Suprapubic skin (tissue), 4 donors: Measurements from ENCODE around the gene SEMA3A. TPM values are rescaled to one million over a fixed set of nuclear protein-coding genes. Genes with fewer than 3 reads are reported as not detected.

Experiments
- DNase-seq, 2 donors: peaks; one replicate each; pipeline ENCODE4 v3.0.0-alpha.2; 2019; ENCODE audit warnings: low spot score in 2 of 2
- H3K27ac ChIP-seq: fragments of 200-600 bp; sonication (generic); one replicate; pipeline ENCODE4 v1.5.1; 2019
- H3K27me3 ChIP-seq: fragments of 200-600 bp; sonication (generic); one replicate; pipeline ENCODE4 v1.5.1; 2019
- H3K36me3 ChIP-seq: fragments of 200-600 bp; sonication (generic); one replicate; pipeline ENCODE4 v1.5.1; 2019
- H3K4me1 ChIP-seq: fragments of 200-600 bp; sonication (generic); one replicate; pipeline ENCODE4 v1.5.1; 2019
- H3K4me3 ChIP-seq: fragments of 200-600 bp; sonication (generic); one replicate; pipeline ENCODE4 v1.5.1; 2019; ENCODE audit warnings: mild to moderate bottlenecking
- H3K9me3 ChIP-seq: fragments of 200-600 bp; sonication (generic); one replicate; pipeline ENCODE4 v1.5.1; 2019
- EP300 ChIP-seq: sonication (generic); formaldehyde crosslinking; IDR thresholded peaks from one replicate; pipeline ENCODE4 v1.6.1; 2017; ENCODE audit warnings: antibody characterized with exemption
- POLR2A ChIP-seq, 2 donors: fragments of 450-650 bp; IDR thresholded peaks; one replicate each; pipeline ENCODE4 v1.6.1; 2017; ENCODE audit warnings: antibody characterized with exemption in 2 of 2, mild to moderate bottlenecking in 2 of 2, moderate library complexity in 2 of 2
- POLR2AphosphoS5 ChIP-seq, 3 donors: sonication (generic); formaldehyde crosslinking; IDR thresholded peaks; one replicate each; pipeline ENCODE4 v1.6.1; 2017; ENCODE audit warnings: antibody characterized with exemption in 3 of 3
- WGBS: methylation state at CpG from one replicate; pipeline ENCODE4 v1.1.5; 2018; 5-methylcytosine and 5-hydroxymethylcytosine counted together
- total RNA-seq, 4 donors: library from RNA; depleted of rRNA; stranded (reverse); fragments of >200 nt; gene quantifications; one replicate each; pipeline ENCODE4 v1.1.0, GENCODE V29; 2016
- TF ChIP-seq, protein P1 (sequence below), 2 donors: fragments of 200-600 bp in 1 of 2; fragments of 450-650 bp in 1 of 2; sonication (generic) in 1 of 2; IDR thresholded peaks; one replicate each; pipeline ENCODE4 v1.5.1; 2016 to 2019; ENCODE audit warnings: antibody characterized with exemption in 2 of 2, mild to moderate bottlenecking in 1 of 2, moderate library complexity in 1 of 2

SEMA3A gene
- total RNA-seq, 4 donors from 2014 or later, result 1.1 to 7.3 (median 3.2) TPM

GRCh38 chr7:84108119-84108518, 86.5 kb downstream of the SEMA3A start:
- H3K27ac ChIP-seq, result no peak overlapping the region
- H3K4me1 ChIP-seq, result peaks cover 2% of the 10 kb centered on the region
- no peak for DNase-seq
- H3K27me3 ChIP-seq, result no peaks in the 10 kb centered on the region
- no peak overlapping the region for H3K4me3 ChIP-seq
- no peaks in the 10 kb centered on the region for H3K9me3 ChIP-seq
- WGBS, result 88% methylated on average over 1 of the region's 1 CpG
- TF ChIP-seq EP300 (no peak), POLR2A (IDR thresholded peaks at IDR 0.05) (no peak), POLR2AphosphoS5 (IDR thresholded peaks at IDR 0.05) (no peak)
- TF ChIP-seq, protein P1, sequence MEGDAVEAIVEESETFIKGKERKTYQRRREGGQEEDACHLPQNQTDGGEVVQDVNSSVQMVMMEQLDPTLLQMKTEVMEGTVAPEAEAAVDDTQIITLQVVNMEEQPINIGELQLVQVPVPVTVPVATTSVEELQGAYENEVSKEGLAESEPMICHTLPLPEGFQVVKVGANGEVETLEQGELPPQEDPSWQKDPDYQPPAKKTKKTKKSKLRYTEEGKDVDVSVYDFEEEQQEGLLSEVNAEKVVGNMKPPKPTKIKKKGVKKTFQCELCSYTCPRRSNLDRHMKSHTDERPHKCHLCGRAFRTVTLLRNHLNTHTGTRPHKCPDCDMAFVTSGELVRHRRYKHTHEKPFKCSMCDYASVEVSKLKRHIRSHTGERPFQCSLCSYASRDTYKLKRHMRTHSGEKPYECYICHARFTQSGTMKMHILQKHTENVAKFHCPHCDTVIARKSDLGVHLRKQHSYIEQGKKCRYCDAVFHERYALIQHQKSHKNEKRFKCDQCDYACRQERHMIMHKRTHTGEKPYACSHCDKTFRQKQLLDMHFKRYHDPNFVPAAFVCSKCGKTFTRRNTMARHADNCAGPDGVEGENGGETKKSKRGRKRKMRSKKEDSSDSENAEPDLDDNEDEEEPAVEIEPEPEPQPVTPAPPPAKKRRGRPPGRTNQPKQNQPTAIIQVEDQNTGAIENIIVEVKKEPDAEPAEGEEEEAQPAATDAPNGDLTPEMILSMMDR (IDR thresholded peaks at IDR 0.05), result no peak
- H3K36me3 ChIP-seq, result no peaks in the 10 kb centered on the region

- DNase-seq, result no peak
- WGBS, result 77% methylated on average over 2 of the region's 2 CpGs
- Histone ChIP-seq H3K27me3 (no peaks in the 10 kb centered on the region), H3K4me1 (no peaks in the 10 kb centered on the region), H3K4me3 (no peak overlapping the region), H3K27ac (no peak overlapping the region), H3K36me3 (no peaks in the 10 kb centered on the region), H3K9me3 (no peaks in the 10 kb centered on the region)
- TF ChIP-seq EP300 (no peak), POLR2AphosphoS5 (IDR thresholded peaks at IDR 0.05) (no peak), POLR2A (IDR thresholded peaks at IDR 0.05) (no peak)
- TF ChIP-seq, protein P1 (IDR thresholded peaks at IDR 0.05), result no peak
Observed at GRCh38 chr7:84107259-84107658, 87.3 kb downstream of the SEMA3A start.

- H3K36me3 ChIP-seq, result no peaks in the 10 kb centered on the region
- TF ChIP-seq EP300 (no peak), POLR2AphosphoS5 (IDR thresholded peaks at IDR 0.05) (no peak), POLR2A (IDR thresholded peaks at IDR 0.05) (no peak)
- TF ChIP-seq, protein P1 (IDR thresholded peaks at IDR 0.05), result no peak
- no peak for DNase-seq
- H3K9me3 ChIP-seq, result no peaks in the 10 kb centered on the region
- no peaks in the 10 kb centered on the region for H3K27me3 ChIP-seq
- no peak overlapping the region for H3K27ac ChIP-seq
- no peak overlapping the region for H3K4me3 ChIP-seq
- WGBS, result 58% methylated on average over 3 of the region's 3 CpGs
- no peaks in the 10 kb centered on the region for H3K4me1 ChIP-seq
Observed at GRCh38 chr7:84106291-84106690, 88.3 kb downstream of the SEMA3A start.

DNA sequence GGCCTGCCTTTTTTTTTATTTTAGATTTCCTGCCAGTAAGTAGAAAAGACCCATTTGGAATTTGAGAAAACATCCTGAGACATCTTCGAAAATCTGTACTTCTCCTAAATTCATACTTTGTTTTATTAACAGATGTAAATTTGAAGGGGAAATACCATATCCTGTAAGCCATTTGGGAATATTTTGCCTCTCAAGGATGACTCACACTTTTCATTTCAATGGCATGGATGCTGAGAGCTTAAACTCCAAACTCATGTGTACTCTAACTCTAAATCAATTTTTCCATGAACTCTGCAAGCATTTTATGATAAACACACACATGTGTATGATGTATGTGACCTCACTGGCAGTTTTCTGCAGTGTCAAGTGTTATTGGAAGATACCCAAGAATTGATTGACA, 89.0 kb downstream of the SEMA3A start:
- Histone ChIP-seq H3K4me3 (no peak overlapping the region), H3K9me3 (no peaks in the 10 kb centered on the region), H3K27ac (no peak overlapping the region), H3K27me3 (no peaks in the 10 kb centered on the region), H3K4me1 (no peaks in the 10 kb centered on the region), H3K36me3 (no peaks in the 10 kb centered on the region)
- TF ChIP-seq POLR2AphosphoS5 (IDR thresholded peaks at IDR 0.05) (no peak), EP300 (no peak), POLR2A (IDR thresholded peaks at IDR 0.05) (no peak)
- TF ChIP-seq, protein P1 (IDR thresholded peaks at IDR 0.05), result no peak
- DNase-seq, result no peak
- 25% methylated on average over 1 of the region's 1 CpG for WGBS

GRCh38 chr7:84104826-84105225, 89.8 kb downstream of the SEMA3A start:
- 80% methylated on average over 3 of the region's 3 CpGs for WGBS

More at GRCh38 chr7:84104826-84105225, 89.8 kb downstream of the SEMA3A start:
- Histone ChIP-seq H3K36me3 (no peaks in the 10 kb centered on the region), H3K4me1 (no peaks in the 10 kb centered on the region), H3K9me3 (no peaks in the 10 kb centered on the region), H3K27me3 (no peaks in the 10 kb centered on the region), H3K4me3 (no peak overlapping the region), H3K27ac (no peak overlapping the region)
- TF ChIP-seq EP300 (no peak), POLR2AphosphoS5 (IDR thresholded peaks at IDR 0.05) (no peak), POLR2A (IDR thresholded peaks at IDR 0.05) (no peak)
- TF ChIP-seq, protein P1 (IDR thresholded peaks at IDR 0.05), result no peak
- no peak for DNase-seq
